Activated CD8-positive, alpha-beta memory T cell treated with anti-CD3 and anti-CD28 coated beads, Interleukin-2, amount 50 U/mL, for 1 hour (primary cell): ENCODE data around the gene MFSD6.
"Not testable (repeated sequence)": the region's sequence is repeated elsewhere in the genome, so short reads cannot be mapped to it uniquely, and the experiment has no call there.

ENCODE experiments used
- DNase-seq: peaks from one replicate; pipeline ENCODE4 v3.0.0-alpha.2; 2020; ENCODE audit errors: extremely low read depth

Gene MFSD6

GRCh38 chr2:190407662-190408537 lies at the start of gene MFSD6:
Gene MFSD6 (plus strand): TSS chr2:190408355. CDS start chr2:190436030, 27,675 bp downstream.
- DNase-seq, result peak; percentile 47

DNA sequence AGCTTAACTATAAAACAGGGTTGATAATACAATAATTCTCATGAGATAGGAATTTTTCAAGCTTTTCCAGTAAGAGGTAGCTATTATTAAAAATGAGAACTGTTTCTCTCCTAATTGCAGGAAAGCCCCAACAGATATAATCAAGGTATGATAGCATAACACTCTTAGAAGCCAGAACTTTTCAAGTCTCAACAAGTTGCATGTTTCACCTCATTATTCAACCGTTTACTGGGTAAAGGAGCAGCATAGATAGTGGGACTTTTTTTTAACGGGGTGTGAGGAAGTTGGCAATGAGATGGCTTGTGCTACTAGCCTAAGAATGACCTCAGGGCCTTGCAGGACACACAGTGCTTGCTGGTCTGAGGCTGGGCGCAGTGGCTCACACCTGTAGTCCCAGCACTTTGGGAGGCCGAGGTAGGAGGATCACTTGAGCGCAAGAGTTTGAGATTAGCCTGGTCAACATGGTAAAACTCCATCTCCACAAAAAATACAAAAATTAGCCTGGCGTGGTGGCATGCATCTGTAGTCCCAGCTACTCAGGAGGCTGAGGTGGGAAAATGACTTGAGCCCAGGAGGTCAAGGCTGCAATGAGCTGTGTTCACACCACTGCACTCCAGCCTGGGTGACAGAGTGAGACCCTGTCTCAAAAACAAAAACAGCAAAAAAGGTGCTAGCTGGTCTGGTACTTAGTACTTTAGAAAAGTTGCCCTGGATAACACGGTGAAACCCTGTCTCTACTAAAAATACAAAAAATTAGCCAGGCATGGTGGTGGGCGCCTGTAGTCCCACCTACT lies 49.3 kb upstream of the MFSD6 start:
- DNase-seq, result not testable (repeated sequence)

DNA sequence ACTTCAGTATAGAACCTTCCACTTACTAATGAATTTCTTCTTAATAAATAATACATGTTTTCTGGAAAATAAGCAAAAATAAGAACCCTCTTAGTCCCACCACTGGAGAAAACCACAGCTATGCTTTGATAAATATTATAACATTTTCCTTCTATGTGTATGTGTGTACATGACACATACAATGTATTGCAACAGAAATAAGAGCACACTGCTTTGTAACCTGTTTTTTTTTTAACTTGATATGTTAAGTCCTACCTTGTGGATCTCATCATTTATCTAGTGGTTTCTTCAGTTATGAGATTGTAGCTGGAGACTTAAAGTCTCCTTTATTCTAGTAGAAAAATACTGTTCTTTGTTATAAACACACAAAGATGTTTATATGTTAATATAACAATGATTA lies 47.6 kb upstream of the MFSD6 start:
- DNase-seq, result no peak

DNA sequence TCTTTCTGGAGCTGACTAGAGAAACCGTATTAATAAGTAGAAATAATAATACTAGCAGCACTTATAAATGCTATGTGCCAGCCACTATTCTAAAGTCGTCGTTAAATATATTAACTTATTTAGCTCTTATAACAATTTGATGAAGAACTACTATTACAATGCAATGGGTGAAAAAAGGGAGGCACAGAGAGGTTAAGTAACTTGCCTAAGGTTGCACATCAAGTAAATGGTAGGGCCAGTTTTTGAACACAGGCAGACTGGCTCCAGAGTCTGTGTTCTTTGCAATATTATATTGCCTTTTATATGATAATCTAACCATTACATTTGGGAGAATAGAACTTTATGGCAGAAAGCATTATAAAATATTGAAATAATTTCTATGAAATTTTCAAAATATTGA lies 47.2 kb upstream of the MFSD6 start:
- DNase-seq, result no peak

GRCh38 chr2:190361572-190361971 lies 46.6 kb upstream of the MFSD6 start:
- no peak for DNase-seq

DNA sequence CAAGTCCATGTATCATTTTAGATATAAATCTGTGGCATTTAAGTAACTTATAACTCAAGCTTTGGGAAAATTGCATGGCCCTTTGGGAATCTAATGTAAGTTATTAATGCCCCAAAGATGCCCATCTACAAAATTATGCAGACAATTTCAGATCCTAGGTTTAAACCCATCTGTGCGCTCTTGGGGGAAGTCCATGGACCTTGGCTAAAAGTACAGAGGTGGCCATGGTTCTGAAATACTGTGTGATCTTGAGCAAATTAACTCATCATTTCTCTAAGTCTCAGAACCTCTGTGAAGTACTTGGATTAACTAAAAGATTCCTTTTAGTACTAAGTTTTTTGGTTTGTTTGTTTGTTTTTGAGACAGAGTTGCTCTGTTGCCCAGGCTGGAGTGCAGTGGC lies 45.3 kb upstream of the MFSD6 start:
- DNase-seq, result no peak

GRCh38 chr2:190365499-190366204 lies 42.5 kb upstream of the MFSD6 start:
- DNase-seq, result no peak

- DNase-seq, result no peak
Measured at GRCh38 chr2:190366248-190366753, 41.9 kb upstream of the MFSD6 start.

GRCh38 chr2:190367091-190367490 lies 41.1 kb upstream of the MFSD6 start:
- DNase-seq, result no peak

GRCh38 chr2:190369635-190370034 lies 38.5 kb upstream of the MFSD6 start:
- no peak for DNase-seq

GRCh38 chr2:190376083-190376482 lies 32.1 kb upstream of the MFSD6 start:
- no peak for DNase-seq

DNA sequence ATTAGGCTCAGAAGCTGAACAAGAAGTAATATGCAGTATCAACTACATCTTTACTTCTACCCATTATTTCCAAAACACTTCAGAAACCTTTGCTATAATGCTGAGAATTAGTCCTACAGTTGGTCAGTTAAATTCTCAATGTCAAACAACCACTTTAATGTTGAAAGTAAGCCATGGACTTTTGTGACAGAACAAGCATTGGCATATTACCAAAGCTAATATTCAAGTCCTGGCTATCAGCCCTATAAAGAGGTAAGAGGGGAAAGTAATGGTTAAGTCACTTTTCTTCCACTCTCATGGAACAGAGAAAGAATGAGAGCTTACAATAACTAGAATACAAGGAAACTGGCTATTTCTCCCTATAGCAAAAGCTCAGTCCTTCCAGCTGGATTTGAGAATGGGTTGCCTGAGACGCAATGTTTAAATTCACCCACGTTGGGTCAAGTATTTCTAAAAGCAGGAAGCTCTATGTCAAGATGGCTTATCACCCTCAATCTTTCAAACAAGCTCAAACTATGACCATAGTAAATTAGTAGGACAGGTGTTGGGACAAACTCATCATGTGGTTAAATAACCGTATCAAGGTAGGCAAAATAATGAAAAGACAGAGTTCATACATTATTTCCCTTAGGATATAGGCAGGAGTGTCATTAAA lies 31.4 kb upstream of the MFSD6 start:
- DNase-seq, result no peak

- DNase-seq, result no peak
Measured at GRCh38 chr2:190378880-190379237, 29.3 kb upstream of the MFSD6 start.

- DNase-seq, result no peak
Measured at GRCh38 chr2:190379249-190379964, 28.7 kb upstream of the MFSD6 start.

DNA sequence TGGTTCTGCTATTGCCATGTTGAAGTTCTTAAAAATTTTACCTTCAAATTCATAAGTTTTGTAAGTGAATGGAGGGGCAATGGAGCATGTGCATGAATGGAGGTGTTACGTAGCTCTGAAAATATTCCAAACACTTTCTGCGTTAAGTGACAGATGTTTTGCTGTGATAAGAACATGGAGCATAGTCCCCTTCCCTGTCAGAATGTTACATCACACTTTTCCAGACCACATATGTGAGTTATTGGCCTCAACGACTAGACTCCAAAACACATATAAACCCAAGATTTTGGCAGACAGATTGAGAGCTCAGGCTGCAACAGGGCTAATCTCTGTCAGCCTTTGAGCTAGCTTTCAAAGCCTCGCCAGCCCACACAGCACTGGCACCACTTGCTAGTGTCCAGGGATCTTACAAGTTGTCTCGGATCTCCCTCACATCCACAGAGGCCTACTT lies 27.2 kb upstream of the MFSD6 start:
- DNase-seq, result no peak

GRCh38 chr2:190382851-190383250 lies 25.3 kb upstream of the MFSD6 start:
- DNase-seq, result no peak

DNA sequence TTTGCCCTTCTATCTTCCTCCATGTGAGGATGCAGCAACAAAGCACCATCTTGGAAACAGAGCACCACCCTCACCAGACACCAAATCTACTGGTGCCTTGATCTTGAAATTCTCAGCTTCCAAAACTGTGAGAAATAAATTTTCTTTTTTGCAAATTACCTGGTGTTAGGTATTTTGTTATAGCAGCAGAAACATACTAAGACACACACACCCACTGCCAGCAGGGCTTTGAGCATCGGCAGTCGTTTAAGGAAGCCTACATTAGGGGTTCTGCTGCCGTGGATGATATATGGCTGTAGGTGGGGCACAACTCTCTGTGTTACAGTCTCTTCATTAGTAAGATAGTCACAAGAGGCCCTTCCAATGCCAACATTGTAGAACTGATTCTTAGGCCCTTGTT lies 20.7 kb upstream of the MFSD6 start:
- no peak for DNase-seq

- DNase-seq, result no peak
Measured at GRCh38 chr2:190396271-190396670, 11.9 kb upstream of the MFSD6 start.

GRCh38 chr2:190402986-190403603 lies 5.1 kb upstream of the MFSD6 start:
- DNase-seq, result no peak

- DNase-seq, result no peak
Measured at GRCh38 chr2:190404487-190404886, 3.7 kb upstream of the MFSD6 start.
